NCI-H128 (cell line): ENCODE measurements around the gene CSF2.

ENCODE experiments used
- DNase-seq: peaks from one replicate; lab custom pipeline; 2025; ENCODE audit not compliant: unreplicated experiment; lab: John Stamatoyannopoulos, UW

The CSF2 gene

GRCh38 chr5:132073231-132074013 is at the start of gene CSF2:
TSS of gene CSF2 (plus strand) at chr5:132073789. CDS start at chr5:132073824, 35 bp downstream.
- DNase-seq, result no peak

GRCh38 chr5:132024117-132024435 is 49.5 kb upstream of the CSF2 start:
- no peak for DNase-seq

GRCh38 chr5:132024789-132025402 is 48.7 kb upstream of the CSF2 start:
- no peak for DNase-seq

GRCh38 chr5:132025403-132025971 is 48.1 kb upstream of the CSF2 start:
- DNase-seq, result no peak

- DNase-seq, result no peak
Measured at GRCh38 chr5:132026516-132027008, 47.0 kb upstream of the CSF2 start.

GRCh38 chr5:132027027-132027426 is 46.6 kb upstream of the CSF2 start:
- DNase-seq, result no peak

GRCh38 chr5:132029609-132030330 is 43.8 kb upstream of the CSF2 start:
- no peak for DNase-seq

- DNase-seq, result no peak
Measured at GRCh38 chr5:132030610-132031009, 43.0 kb upstream of the CSF2 start.

GRCh38 chr5:132032196-132032595 is 41.4 kb upstream of the CSF2 start:
- no peak for DNase-seq

GRCh38 chr5:132033122-132033521 is 40.5 kb upstream of the CSF2 start:
- no peak for DNase-seq

- no peak for DNase-seq
Measured at GRCh38 chr5:132037353-132037752, 36.2 kb upstream of the CSF2 start.

GRCh38 chr5:132044207-132044606 is 29.4 kb upstream of the CSF2 start:
- DNase-seq, result no peak

- DNase-seq, result no peak
Measured at GRCh38 chr5:132046880-132047299, 26.7 kb upstream of the CSF2 start.

GRCh38 chr5:132049093-132049492 is 24.5 kb upstream of the CSF2 start:
- DNase-seq, result no peak

- DNase-seq, result no peak
Measured at GRCh38 chr5:132049559-132049958, 24.0 kb upstream of the CSF2 start.

- DNase-seq, result no peak
Measured at GRCh38 chr5:132050136-132050535, 23.5 kb upstream of the CSF2 start.

GRCh38 chr5:132050661-132051552 is 22.7 kb upstream of the CSF2 start:
- DNase-seq, result no peak

- no peak for DNase-seq
Measured at GRCh38 chr5:132052520-132052919, 21.1 kb upstream of the CSF2 start.

GRCh38 chr5:132053483-132053882 is 20.1 kb upstream of the CSF2 start:
- no peak for DNase-seq

GRCh38 chr5:132054031-132054696 is 19.4 kb upstream of the CSF2 start:
- no peak for DNase-seq
